HCT116 (cell line): ENCODE data around the gene GBF1.

Experiments
- EGR1 ChIP-seq: IDR thresholded peaks from 2 replicates; pipeline ENCODE4 v1.6.1; 2012; ENCODE audit warnings: low read depth
- SIN3A ChIP-seq: IDR thresholded peaks from 2 replicates; pipeline ENCODE4 v1.6.1; 2012; ENCODE audit warnings: low read depth
- TF ChIP-seq, protein P1 (sequence below): IDR thresholded peaks from 2 replicates; pipeline ENCODE4 v1.6.1; 2011; ENCODE audit warnings: mild to moderate bottlenecking, low read length, moderate library complexity; ENCODE audit not compliant: insufficient replicate concordance; ENCODE audit errors: extremely low read depth
- TF ChIP-seq, protein P2 (sequence below), 3 experiments: fragments of 200-600 bp in 1 of 3; sonication (generic) in 1 of 3; IDR thresholded peaks in 2 of 3; conservative IDR thresholded peaks in 1 of 3; 2 replicates each; pipeline ENCODE4 v1.5.1; 2012 to 2017; ENCODE audit warnings: low read depth in 2 of 3, low read length in 2 of 3, antibody characterized with exemption in 1 of 3, borderline replicate concordance in 1 of 3, control low read depth in 1 of 3, mild to moderate bottlenecking in 1 of 3, mixed read lengths in 1 of 3, mixed run types in 1 of 3, moderate library complexity in 1 of 3; ENCODE audit not compliant: insufficient read depth in 1 of 3

DNA sequence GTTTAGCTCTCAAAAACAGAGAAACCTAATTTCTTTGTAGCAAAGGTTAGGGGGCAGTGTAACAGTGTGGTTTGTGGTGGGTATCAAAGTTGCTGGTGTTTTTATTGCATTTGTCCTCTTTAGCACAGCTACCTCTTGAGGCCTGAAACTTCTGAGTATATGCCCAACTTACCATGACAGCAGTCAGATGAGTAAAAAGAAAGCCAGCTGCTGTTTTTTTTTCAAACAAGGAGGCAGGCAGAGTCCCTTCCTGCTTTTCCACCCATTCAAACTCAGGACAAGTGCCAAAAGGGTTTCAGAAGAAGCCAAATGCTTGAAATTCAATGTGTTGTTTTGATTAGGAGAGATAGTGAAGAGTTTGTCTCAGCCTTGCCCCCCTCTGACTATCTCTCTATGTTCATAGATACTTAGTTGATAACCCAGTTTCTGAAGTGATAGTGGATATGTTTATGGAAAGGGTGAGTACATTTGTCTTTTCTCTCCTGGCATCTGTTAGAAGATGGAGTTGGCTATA is 23.1 kb downstream of the GBF1 start:
- TF ChIP-seq, protein P1, sequence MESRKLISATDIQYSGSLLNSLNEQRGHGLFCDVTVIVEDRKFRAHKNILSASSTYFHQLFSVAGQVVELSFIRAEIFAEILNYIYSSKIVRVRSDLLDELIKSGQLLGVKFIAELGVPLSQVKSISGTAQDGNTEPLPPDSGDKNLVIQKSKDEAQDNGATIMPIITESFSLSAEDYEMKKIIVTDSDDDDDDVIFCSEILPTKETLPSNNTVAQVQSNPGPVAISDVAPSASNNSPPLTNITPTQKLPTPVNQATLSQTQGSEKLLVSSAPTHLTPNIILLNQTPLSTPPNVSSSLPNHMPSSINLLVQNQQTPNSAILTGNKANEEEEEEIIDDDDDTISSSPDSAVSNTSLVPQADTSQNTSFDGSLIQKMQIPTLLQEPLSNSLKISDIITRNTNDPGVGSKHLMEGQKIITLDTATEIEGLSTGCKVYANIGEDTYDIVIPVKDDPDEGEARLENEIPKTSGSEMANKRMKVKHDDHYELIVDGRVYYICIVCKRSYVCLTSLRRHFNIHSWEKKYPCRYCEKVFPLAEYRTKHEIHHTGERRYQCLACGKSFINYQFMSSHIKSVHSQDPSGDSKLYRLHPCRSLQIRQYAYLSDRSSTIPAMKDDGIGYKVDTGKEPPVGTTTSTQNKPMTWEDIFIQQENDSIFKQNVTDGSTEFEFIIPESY = no peak
- TF ChIP-seq SIN3A (no peak), EGR1 (no peak)
- TF ChIP-seq, protein P2, sequence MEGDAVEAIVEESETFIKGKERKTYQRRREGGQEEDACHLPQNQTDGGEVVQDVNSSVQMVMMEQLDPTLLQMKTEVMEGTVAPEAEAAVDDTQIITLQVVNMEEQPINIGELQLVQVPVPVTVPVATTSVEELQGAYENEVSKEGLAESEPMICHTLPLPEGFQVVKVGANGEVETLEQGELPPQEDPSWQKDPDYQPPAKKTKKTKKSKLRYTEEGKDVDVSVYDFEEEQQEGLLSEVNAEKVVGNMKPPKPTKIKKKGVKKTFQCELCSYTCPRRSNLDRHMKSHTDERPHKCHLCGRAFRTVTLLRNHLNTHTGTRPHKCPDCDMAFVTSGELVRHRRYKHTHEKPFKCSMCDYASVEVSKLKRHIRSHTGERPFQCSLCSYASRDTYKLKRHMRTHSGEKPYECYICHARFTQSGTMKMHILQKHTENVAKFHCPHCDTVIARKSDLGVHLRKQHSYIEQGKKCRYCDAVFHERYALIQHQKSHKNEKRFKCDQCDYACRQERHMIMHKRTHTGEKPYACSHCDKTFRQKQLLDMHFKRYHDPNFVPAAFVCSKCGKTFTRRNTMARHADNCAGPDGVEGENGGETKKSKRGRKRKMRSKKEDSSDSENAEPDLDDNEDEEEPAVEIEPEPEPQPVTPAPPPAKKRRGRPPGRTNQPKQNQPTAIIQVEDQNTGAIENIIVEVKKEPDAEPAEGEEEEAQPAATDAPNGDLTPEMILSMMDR (IDR thresholded peaks at IDR 0.05 in 2 of 3, conservative IDR thresholded peaks at IDR 0.05 in 1 of 3; ENCODE audit: borderline replicate concordance in 1 of 3, insufficient read depth in 1 of 3, low read depth in 2 of 3, low read length in 2 of 3) = no peak
